ENCODE data around the gene TAF10. TPM values are rescaled to one million over a fixed set of nuclear protein-coding genes. Genes with fewer than 3 reads are reported as not detected.
A peak's percentile ranks its signal among the peaks of the same experiment; 100 is the strongest.

The TAF10 gene
- total RNA-seq, 4 donors from 2014 or later: 49.8 to 77.8 (median 65.7) TPM

DNA sequence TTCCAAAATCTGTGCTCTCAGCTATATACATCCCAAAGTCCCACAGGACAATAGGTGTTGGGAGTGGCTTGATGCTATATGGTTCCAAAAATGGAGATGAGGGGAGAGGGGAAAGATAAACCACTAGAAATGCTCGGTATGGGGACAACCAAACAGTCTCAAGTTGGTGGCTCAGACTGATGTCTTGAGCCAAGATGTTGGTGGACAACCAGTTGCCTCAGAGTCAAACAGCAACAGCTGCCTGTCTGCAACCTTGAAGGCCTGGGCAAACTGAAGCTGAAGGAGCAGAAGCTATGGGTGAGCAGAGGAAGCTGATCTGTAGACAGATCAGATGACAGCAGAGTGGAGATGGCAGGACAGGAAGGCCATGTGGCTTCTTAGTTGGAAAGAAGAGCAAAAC is 12.6 kb downstream of the TAF10 start:
- H3K9me3 ChIP-seq: no peaks in the 10 kb centered on the region
- no peak overlapping the region for H3K4me3 ChIP-seq
- ATAC-seq: no peak
- H3K4me1 ChIP-seq: peaks cover 20 to 30% of the 10 kb centered on the region in 2 donors
- no peak for DNase-seq
- H3K36me3 ChIP-seq: peaks cover 0 to 52% of the 10 kb centered on the region in 2 donors
- H3K27me3 ChIP-seq: no peaks in the 10 kb centered on the region
- TF ChIP-seq, protein P1, sequence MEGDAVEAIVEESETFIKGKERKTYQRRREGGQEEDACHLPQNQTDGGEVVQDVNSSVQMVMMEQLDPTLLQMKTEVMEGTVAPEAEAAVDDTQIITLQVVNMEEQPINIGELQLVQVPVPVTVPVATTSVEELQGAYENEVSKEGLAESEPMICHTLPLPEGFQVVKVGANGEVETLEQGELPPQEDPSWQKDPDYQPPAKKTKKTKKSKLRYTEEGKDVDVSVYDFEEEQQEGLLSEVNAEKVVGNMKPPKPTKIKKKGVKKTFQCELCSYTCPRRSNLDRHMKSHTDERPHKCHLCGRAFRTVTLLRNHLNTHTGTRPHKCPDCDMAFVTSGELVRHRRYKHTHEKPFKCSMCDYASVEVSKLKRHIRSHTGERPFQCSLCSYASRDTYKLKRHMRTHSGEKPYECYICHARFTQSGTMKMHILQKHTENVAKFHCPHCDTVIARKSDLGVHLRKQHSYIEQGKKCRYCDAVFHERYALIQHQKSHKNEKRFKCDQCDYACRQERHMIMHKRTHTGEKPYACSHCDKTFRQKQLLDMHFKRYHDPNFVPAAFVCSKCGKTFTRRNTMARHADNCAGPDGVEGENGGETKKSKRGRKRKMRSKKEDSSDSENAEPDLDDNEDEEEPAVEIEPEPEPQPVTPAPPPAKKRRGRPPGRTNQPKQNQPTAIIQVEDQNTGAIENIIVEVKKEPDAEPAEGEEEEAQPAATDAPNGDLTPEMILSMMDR (IDR thresholded peaks at IDR 0.05 in 4 of 5, conservative IDR thresholded peaks at IDR 0.05 in 1 of 5): no peak
- no peak for TF ChIP-seq POLR2A (IDR thresholded peaks at IDR 0.05)
- H3K27ac ChIP-seq: no peak overlapping the region
- in situ Hi-C loops (cut with MboI; ENCODE audit: low sequenced_read_pairs in 4 of 4) (no loop called here), intact Hi-C loops (cut with DNase I; ENCODE audit: low total_unique reads) (no loop called here)

DNA sequence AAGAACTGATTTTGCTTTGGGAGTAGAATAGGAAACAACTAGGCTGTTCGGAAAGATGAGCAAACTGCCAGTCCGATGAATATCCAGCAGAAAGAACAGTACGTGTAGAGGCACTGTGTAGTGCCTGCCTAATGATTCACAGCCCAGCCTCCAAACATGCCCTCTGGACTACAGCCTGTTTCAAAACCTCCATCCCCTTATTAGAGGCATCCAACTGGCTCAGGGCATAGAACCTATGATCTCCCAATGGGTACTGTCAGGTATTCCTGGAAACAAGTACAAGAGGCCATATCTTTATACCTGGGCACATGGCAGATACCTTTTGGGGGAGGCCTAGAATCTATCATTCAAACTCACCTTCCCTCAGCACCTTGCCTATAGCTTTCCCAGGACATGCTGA is 13.5 kb downstream of the TAF10 start:
- no peak overlapping the region for H3K27ac ChIP-seq
- no peak for ATAC-seq
- no peak for DNase-seq
- no peak overlapping the region for H3K4me3 ChIP-seq
- intact Hi-C loops (cut with DNase I; ENCODE audit: low total_unique reads): no loop called here
- no peak for TF ChIP-seq POLR2A (IDR thresholded peaks at IDR 0.05)
- TF ChIP-seq, protein P1 (IDR thresholded peaks at IDR 0.05 in 4 of 5, conservative IDR thresholded peaks at IDR 0.05 in 1 of 5): no peak
- peaks cover 0 to 57% of the 10 kb centered on the region in 2 donors for H3K36me3 ChIP-seq
- H3K4me1 ChIP-seq: peaks cover 17 to 33% of the 10 kb centered on the region in 2 donors
- H3K9me3 ChIP-seq: no peaks in the 10 kb centered on the region
- in situ Hi-C loops (cut with MboI; ENCODE audit: low sequenced_read_pairs in 4 of 4): no loop called here
- no peaks in the 10 kb centered on the region for H3K27me3 ChIP-seq

GRCh38 chr11:6596239-6596877 is 15.7 kb downstream of the TAF10 start:
- peaks cover 0 to 58% of the 10 kb centered on the region in 2 donors for H3K36me3 ChIP-seq
- H3K27me3 ChIP-seq: no peaks in the 10 kb centered on the region
- peak; percentile 24 to 32 for ATAC-seq
- in situ Hi-C loops (cut with MboI; ENCODE audit: low sequenced_read_pairs in 4 of 4): no loop called here
- H3K9me3 ChIP-seq: no peaks in the 10 kb centered on the region
- peak overlapping the region; percentile 31 to 55 (median 38) for H3K27ac ChIP-seq
- no peak overlapping the region for H3K4me3 ChIP-seq
- no peak for TF ChIP-seq POLR2A (IDR thresholded peaks at IDR 0.05)
- TF ChIP-seq, protein P1 (IDR thresholded peaks at IDR 0.05 in 4 of 5, conservative IDR thresholded peaks at IDR 0.05 in 1 of 5): no peak
- no peak for DNase-seq
- H3K4me1 ChIP-seq: peaks cover 4 to 18% of the 10 kb centered on the region in 2 donors
- intact Hi-C loops (cut with DNase I; ENCODE audit: low total_unique reads): no loop called here

- H3K36me3 ChIP-seq: peaks cover 0 to 37% of the 10 kb centered on the region in 2 donors
- H3K9me3 ChIP-seq: no peaks in the 10 kb centered on the region
- H3K4me1 ChIP-seq: peaks cover 4 to 16% of the 10 kb centered on the region in 2 donors
- in situ Hi-C loops (cut with MboI; ENCODE audit: low sequenced_read_pairs in 4 of 4) (no loop called here), intact Hi-C loops (cut with DNase I; ENCODE audit: low total_unique reads) (no loop called here)
- no peaks in the 10 kb centered on the region for H3K27me3 ChIP-seq
- ATAC-seq: no peak
- TF ChIP-seq, protein P1 (IDR thresholded peaks at IDR 0.05 in 4 of 5, conservative IDR thresholded peaks at IDR 0.05 in 1 of 5): no peak
- no peak for TF ChIP-seq POLR2A (IDR thresholded peaks at IDR 0.05)
- peak overlapping the region in 1 of 4 donors; percentile 21 for H3K27ac ChIP-seq
- no peak overlapping the region for H3K4me3 ChIP-seq
- no peak for DNase-seq
Observed at GRCh38 chr11:6594142-6594768, 17.8 kb downstream of the TAF10 start.
